Loucy (cell line): ENCODE data around the gene AJAP1.

ENCODE experiments used
- EZH2phosphoT487 ChIP-seq: fragments of 200-600 bp; IDR thresholded peaks from 2 replicates; pipeline ENCODE4 v1.6.1; 2018; ENCODE audit warnings: antibody characterized with exemption, mild to moderate bottlenecking, moderate library complexity, borderline replicate concordance
- TF ChIP-seq, protein P1 (sequence below): fragments of 200-600 bp; sonication (generic); conservative IDR thresholded peaks from 2 replicates; pipeline ENCODE4 v1.5.1; 2014; ENCODE audit warnings: mild to moderate bottlenecking, antibody characterized with exemption, low read length

GRCh38 chr1:4658643-4659628 is 4.5 kb downstream of the AJAP1 start:
- TF ChIP-seq, protein P1, sequence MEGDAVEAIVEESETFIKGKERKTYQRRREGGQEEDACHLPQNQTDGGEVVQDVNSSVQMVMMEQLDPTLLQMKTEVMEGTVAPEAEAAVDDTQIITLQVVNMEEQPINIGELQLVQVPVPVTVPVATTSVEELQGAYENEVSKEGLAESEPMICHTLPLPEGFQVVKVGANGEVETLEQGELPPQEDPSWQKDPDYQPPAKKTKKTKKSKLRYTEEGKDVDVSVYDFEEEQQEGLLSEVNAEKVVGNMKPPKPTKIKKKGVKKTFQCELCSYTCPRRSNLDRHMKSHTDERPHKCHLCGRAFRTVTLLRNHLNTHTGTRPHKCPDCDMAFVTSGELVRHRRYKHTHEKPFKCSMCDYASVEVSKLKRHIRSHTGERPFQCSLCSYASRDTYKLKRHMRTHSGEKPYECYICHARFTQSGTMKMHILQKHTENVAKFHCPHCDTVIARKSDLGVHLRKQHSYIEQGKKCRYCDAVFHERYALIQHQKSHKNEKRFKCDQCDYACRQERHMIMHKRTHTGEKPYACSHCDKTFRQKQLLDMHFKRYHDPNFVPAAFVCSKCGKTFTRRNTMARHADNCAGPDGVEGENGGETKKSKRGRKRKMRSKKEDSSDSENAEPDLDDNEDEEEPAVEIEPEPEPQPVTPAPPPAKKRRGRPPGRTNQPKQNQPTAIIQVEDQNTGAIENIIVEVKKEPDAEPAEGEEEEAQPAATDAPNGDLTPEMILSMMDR = no peak
- TF ChIP-seq EZH2phosphoT487 = no peak
